Body of pancreas (tissue), 4 donors: ENCODE measurements around the gene NPPC.

ENCODE experiments used
- CTCF ChIP-seq, 7 experiments: fragments of 450-650 bp in 4 of 7; fragments of 200-600 bp in 3 of 7; sonication (generic) in 3 of 7; IDR thresholded peaks; one replicate each; pipeline ENCODE4 v1.5.1; 2016 to 2019; ENCODE audit warnings: antibody characterized with exemption in 7 of 7
- POLR2A ChIP-seq, 3 donors: fragments of 450-650 bp; IDR thresholded peaks; one replicate each; pipeline ENCODE4 v1.6.1; 2016; ENCODE audit warnings: antibody characterized with exemption in 3 of 3, mild to moderate bottlenecking in 2 of 3

- TF ChIP-seq CTCF (IDR thresholded peaks at IDR 0.05) (no peak), POLR2A (IDR thresholded peaks at IDR 0.05) (no peak)
Observed at GRCh38 chr2:231911381-231911780, 14.8 kb downstream of the NPPC start.
